MCF 10A (cell line): ENCODE results near the gene SEMA7A. TPM values are rescaled to one million over a fixed set of nuclear protein-coding genes. Genes with fewer than 3 reads are reported as not detected.

Source experiments
- BruUV-seq: library from RNA; stranded (reverse); fragments of 400-500 nt; replicated peaks from 2 replicates; lab custom pipeline; 2021; lab: Mats Ljungman, UMichigan
- CTCF ChIA-PET: fragments of 300-600 bp; sonication (Branson Sonifier 250); formaldehyde crosslinking; extraction: SDS; loops from one replicate; lab custom pipeline; 2021; ENCODE audit warnings: antibody characterized with exemption, inconsistent platforms; lab: Yijun Ruan, JAX
- POLR2A ChIA-PET: fragments of 300-600, 350-650 bp; sonication (Branson Sonifier 250); formaldehyde crosslinking; extraction: SDS; loops from one replicate; lab custom pipeline; 2020; ENCODE audit warnings: antibody characterized with exemption, inconsistent platforms; lab: Yijun Ruan, JAX
- DNase-seq: peaks from one replicate; pipeline ENCODE4 v3.0.0-alpha.2; 2018; ENCODE audit not compliant: unreplicated experiment
- H3K27ac Mint-ChIP-seq: one replicate; pipeline ENCODE4 v1.8.0; 2022; ENCODE audit warnings: mild to moderate bottlenecking, low read depth, mixed read lengths; ENCODE audit not compliant: unreplicated experiment
- H3K27me3 Mint-ChIP-seq: one replicate; pipeline ENCODE4 v1.8.0; 2022; ENCODE audit warnings: mixed read lengths; ENCODE audit not compliant: insufficient read depth, unreplicated experiment
- H3K36me3 Mint-ChIP-seq: one replicate; pipeline ENCODE4 v1.8.0; 2022; ENCODE audit warnings: mild to moderate bottlenecking, moderate library complexity, mixed read lengths; ENCODE audit not compliant: insufficient read depth, unreplicated experiment
- H3K4me1 Mint-ChIP-seq: one replicate; pipeline ENCODE4 v1.8.0; 2022; ENCODE audit warnings: mixed read lengths; ENCODE audit not compliant: insufficient read depth, unreplicated experiment
- H3K4me3 Mint-ChIP-seq: one replicate; pipeline ENCODE4 v1.8.0; 2022; ENCODE audit warnings: mild to moderate bottlenecking, moderate library complexity, mixed read lengths; ENCODE audit not compliant: unreplicated experiment
- H3K9me3 Mint-ChIP-seq: one replicate; pipeline ENCODE4 v1.8.0; 2022; ENCODE audit warnings: mixed read lengths; ENCODE audit not compliant: unreplicated experiment
- intact Hi-C: fragments of 100-400 bp; cut with micrococcal nuclease; formaldehyde crosslinking; loops from 2 replicates; pipeline ENCODE4 v1.14.1; 2022
- total RNA-seq: library from RNA; stranded (reverse); gene quantifications from 2 replicates; pipeline ENCODE4 v1.2.3, GENCODE V29; 2022
- TF ChIP-seq, protein P1 (sequence below): fragments of 200-600 bp; IDR thresholded peaks from one replicate; pipeline ENCODE4 v1.8.0; 2022; ENCODE audit warnings: antibody characterized with exemption, mild to moderate bottlenecking; ENCODE audit not compliant: unreplicated experiment

The SEMA7A gene
- total RNA-seq, 1 experiment from 2014 or later: 1.6 TPM

DNA sequence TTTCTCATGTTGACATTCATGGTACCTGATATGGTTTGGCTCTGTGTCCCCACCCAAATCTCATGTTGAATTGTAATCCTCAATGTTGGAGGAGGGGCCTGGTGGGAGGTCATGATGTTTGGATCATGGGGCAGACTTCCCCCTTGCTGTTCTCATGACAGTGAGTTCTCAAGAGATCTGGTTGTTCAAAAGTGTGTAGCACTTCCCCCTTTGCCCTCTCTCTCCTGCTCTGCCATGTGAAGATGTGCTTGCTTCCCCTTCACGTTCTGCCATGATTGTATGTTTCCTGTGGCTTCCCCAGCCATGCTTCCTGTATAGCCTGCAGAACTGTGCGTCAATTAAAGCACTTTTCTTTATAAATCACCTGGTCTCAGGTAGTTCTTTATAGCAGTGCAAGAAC is 30.5 kb upstream of the SEMA7A start:
- Mint-ChIP-seq H3K36me3 (peaks cover 4% of the 10 kb centered on the region), H3K4me1 (peaks cover 30% of the 10 kb centered on the region), H3K27ac (no peak overlapping the region), H3K27me3 (no peaks in the 10 kb centered on the region), H3K9me3 (peaks cover 13% of the 10 kb centered on the region), H3K4me3 (no peak overlapping the region)
- BruUV-seq: no TSS peak
- ChIA-PET CTCF (interaction anchor here (0.7 to 1.3 kb wide), 3 partner anchors 82 to 111 kb away, joined by 3 to 5 read pairs (median 3); no protein-coding TSS in a partner anchor), POLR2A (no interaction called here)
- intact Hi-C loops: loop anchor here (10.0 kb wide), 2 partner anchors 151 to 301 kb away; partner anchors contain the start of gene CLK3
- DNase-seq: no peak
- TF ChIP-seq, protein P1, sequence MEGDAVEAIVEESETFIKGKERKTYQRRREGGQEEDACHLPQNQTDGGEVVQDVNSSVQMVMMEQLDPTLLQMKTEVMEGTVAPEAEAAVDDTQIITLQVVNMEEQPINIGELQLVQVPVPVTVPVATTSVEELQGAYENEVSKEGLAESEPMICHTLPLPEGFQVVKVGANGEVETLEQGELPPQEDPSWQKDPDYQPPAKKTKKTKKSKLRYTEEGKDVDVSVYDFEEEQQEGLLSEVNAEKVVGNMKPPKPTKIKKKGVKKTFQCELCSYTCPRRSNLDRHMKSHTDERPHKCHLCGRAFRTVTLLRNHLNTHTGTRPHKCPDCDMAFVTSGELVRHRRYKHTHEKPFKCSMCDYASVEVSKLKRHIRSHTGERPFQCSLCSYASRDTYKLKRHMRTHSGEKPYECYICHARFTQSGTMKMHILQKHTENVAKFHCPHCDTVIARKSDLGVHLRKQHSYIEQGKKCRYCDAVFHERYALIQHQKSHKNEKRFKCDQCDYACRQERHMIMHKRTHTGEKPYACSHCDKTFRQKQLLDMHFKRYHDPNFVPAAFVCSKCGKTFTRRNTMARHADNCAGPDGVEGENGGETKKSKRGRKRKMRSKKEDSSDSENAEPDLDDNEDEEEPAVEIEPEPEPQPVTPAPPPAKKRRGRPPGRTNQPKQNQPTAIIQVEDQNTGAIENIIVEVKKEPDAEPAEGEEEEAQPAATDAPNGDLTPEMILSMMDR: no peak

- TF ChIP-seq, protein P1: no peak
- ChIA-PET POLR2A (interaction anchor here (3.3 kb wide), 1 partner anchor 152 kb away, joined by 39 read pairs; the partner anchor contains the start of gene CLK3), CTCF (interaction anchor here (0.6 kb wide), 1 partner anchor 326 kb away, joined by 3 read pairs; no protein-coding TSS in a partner anchor)
- H3K36me3 Mint-ChIP-seq: peaks cover 4% of the 10 kb centered on the region
- H3K27ac Mint-ChIP-seq: no peak overlapping the region
- H3K27me3 Mint-ChIP-seq: no peaks in the 10 kb centered on the region
- H3K4me3 Mint-ChIP-seq: no peak overlapping the region
- H3K9me3 Mint-ChIP-seq: peaks cover 13% of the 10 kb centered on the region
- peaks cover 30% of the 10 kb centered on the region for H3K4me1 Mint-ChIP-seq
- DNase-seq: no peak
- BruUV-seq: no TSS peak
- intact Hi-C loops: loop anchor here (10.0 kb wide), 2 partner anchors 151 to 301 kb away; partner anchors contain the start of gene CLK3
These were observed 29.9 kb upstream of the SEMA7A start for GRCh38 chr15:74463634-74464033.

- CTCF ChIA-PET: interaction anchor here (0.6 to 2.6 kb wide), 8 partner anchors 10 to 511 kb away, joined by 3 to 9 read pairs (median 3); no protein-coding TSS in a partner anchor
- Mint-ChIP-seq H3K9me3 (peaks cover 13% of the 10 kb centered on the region), H3K27ac (peak overlapping the region; percentile 70), H3K27me3 (no peaks in the 10 kb centered on the region), H3K4me3 (peak overlapping the region; percentile 93), H3K4me1 (peaks cover 30% of the 10 kb centered on the region), H3K36me3 (peaks cover 17% of the 10 kb centered on the region)
- intact Hi-C loops: loop anchor here (2.0 to 10.0 kb wide), 3 partner anchors 79 to 303 kb away; partner anchors contain the start of genes ARID3B and CLK3
- TF ChIP-seq, protein P1: no peak
- no TSS peak for BruUV-seq
- DNase-seq: no peak
- POLR2A ChIA-PET: interaction anchor here (0.6 to 4.0 kb wide), 15 partner anchors 8 to 740 kb away, joined by 3 to 39 read pairs (median 5); partner anchors contain the start of genes ARID3B, C15orf39 and CLK3
These were observed 28.2 kb upstream of the SEMA7A start for GRCh38 chr15:74461847-74462511.
